Upper lobe of left lung (tissue), 6 donors: ENCODE results near the gene GPR146. TPM values are rescaled to one million over a fixed set of nuclear protein-coding genes. Genes with fewer than 3 reads are reported as not detected.
"Not testable (repeated sequence)": the region's sequence is repeated elsewhere in the genome, so short reads cannot be mapped to it uniquely, and the experiment has no call there.

ENCODE experiments used
- ATAC-seq, 2 donors: fragments of 200-7000 bp; cut with Tn5 transposase; one replicate each; pipeline ENCODE4 v1.9.1; 2022; ENCODE audit warnings: mild to moderate bottlenecking in 2 of 2, moderate library complexity in 2 of 2; ENCODE audit not compliant: low FRiP score in 2 of 2
- DNase-seq, 2 donors: peaks; one replicate each; pipeline ENCODE4 v3.0.0-alpha.2; 2019 to 2020
- H3K27ac ChIP-seq, 4 donors: fragments of 200-600 bp; sonication (generic); one replicate each; pipeline ENCODE4 v1.5.1; 2016 to 2019
- H3K27me3 ChIP-seq, 4 donors: fragments of 200-600 bp; sonication (generic); one replicate each; pipeline ENCODE4 v1.5.1; 2017 to 2019
- H3K36me3 ChIP-seq, 4 donors: fragments of 200-600 bp; sonication (generic); one replicate each; pipeline ENCODE4 v1.5.1; 2016 to 2019
- H3K4me1 ChIP-seq, 4 donors: fragments of 200-600 bp; sonication (generic); one replicate each; pipeline ENCODE4 v1.5.1; 2018 to 2019
- H3K4me3 ChIP-seq, 4 donors: fragments of 200-600 bp; sonication (generic); one replicate each; pipeline ENCODE4 v1.5.1; 2017 to 2019; ENCODE audit warnings: mild to moderate bottlenecking in 2 of 4, moderate library complexity in 1 of 4
- H3K9me3 ChIP-seq, 4 donors: fragments of 200-600 bp; sonication (generic); one replicate each; pipeline ENCODE4 v1.5.1; 2018 to 2019
- CTCF ChIP-seq, 6 experiments: fragments of 450-650 bp in 4 of 6; fragments of 200-600 bp in 2 of 6; sonication (generic) in 2 of 6; IDR thresholded peaks; one replicate each; pipeline ENCODE4 v1.5.1; 2016 to 2019; ENCODE audit warnings: antibody characterized with exemption in 6 of 6
- EP300 ChIP-seq, 4 donors: sonication (generic); formaldehyde crosslinking; IDR thresholded peaks; one replicate each; pipeline ENCODE4 v1.5.1; 2017; ENCODE audit warnings: antibody characterized with exemption in 4 of 4, control low read depth in 2 of 4
- POLR2A ChIP-seq, 4 donors: fragments of 450-650 bp; IDR thresholded peaks; one replicate each; pipeline ENCODE4 v1.5.1; 2016 to 2017; ENCODE audit warnings: antibody characterized with exemption in 4 of 4, mild to moderate bottlenecking in 2 of 4
- POLR2AphosphoS5 ChIP-seq, 2 donors: sonication (generic); formaldehyde crosslinking; IDR thresholded peaks; one replicate each; pipeline ENCODE4 v1.5.1; 2017; ENCODE audit warnings: antibody characterized with exemption in 2 of 2
- WGBS, 2 donors: methylation state at CpG; one replicate each; pipeline ENCODE4 v1.1.5; 2017 to 2018; 5-methylcytosine and 5-hydroxymethylcytosine counted together
- total RNA-seq, 6 donors: library from RNA; depleted of rRNA in 4 of 6; stranded (reverse); fragments of >200 nt in 4 of 6; gene quantifications; one replicate each; pipeline versions ENCODE4 v1.1.0 to v1.2.1, GENCODE V29; 2016 to 2021
- donor health status: DM: no; HTN: no; CAD: no; lungs with moderate emphysema.
- donor health status: DM: no; HTN: yes; CAD: no; lungs with severe emphysema.

GPR146 gene
- total RNA-seq, 6 donors from 2014 or later, result 11.2 to 32.8 (median 28.9) TPM

DNA sequence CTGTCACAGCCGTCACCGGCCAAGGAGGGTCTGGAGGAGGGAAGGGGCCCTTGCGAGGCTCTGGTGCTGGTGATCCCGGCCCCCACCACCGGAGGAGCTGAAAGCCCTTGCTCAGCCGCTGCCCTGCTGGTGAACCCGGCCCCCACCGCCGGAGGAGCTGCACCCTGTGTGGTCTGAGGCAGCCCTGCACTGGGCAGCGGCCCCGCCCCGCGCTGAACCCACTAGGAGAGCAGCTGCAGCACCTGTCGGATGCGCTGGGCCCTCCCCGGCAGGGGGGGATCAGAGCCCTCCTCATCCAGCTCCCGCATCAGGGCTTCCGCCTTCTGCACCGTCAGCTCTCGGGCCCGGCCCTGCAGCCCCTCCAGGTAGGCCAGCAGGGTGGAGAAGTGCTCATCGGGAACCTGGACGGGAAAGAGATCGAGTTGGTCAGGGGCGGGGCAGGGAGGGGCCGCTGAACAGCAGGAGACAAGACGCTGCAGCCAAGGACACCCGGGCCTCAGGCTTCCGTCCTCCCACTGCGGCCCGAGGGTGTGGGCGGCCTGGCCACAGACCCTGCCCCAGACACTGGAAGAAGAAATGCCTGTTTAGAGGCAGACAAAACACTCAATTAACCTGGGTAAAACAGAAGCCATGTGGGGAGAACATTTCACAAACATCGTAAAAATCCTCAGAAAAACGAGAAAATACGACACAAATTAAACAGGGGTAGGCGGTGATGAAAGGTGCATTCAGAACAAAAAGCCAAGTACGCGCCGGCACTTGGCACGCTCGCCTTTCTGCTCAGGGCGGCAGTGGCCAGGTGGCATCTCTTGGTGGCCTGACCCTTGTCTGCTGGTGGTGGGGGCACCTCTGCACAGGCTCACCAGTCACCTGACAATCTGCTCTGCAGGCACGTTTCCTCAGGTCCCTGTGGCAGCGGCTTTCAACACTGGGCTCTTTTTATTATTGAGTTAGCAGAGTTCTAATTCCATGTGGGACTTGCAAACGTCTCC is 46.6 kb upstream of the GPR146 start:
- DNase-seq (peak in 1 of 2 donors; percentile 83), ATAC-seq (no peak)
- Histone ChIP-seq H3K27ac (no peak overlapping the region), H3K9me3 (no peaks in the 10 kb centered on the region), H3K36me3 (peaks cover 0 to 38% (median 17%) of the 10 kb centered on the region in 4 donors), H3K27me3 (no peaks in the 10 kb centered on the region), H3K4me1 (peaks cover 0 to 8% (median 7%) of the 10 kb centered on the region in 4 donors), H3K4me3 (no peak overlapping the region)
- no peak for TF ChIP-seq POLR2A (IDR thresholded peaks at IDR 0.05)
- no peak for TF ChIP-seq POLR2AphosphoS5 (IDR thresholded peaks at IDR 0.05)
- TF ChIP-seq CTCF (IDR thresholded peaks at IDR 0.05), result no peak
- no peak for TF ChIP-seq EP300 (IDR thresholded peaks at IDR 0.05)
- WGBS, 2 donors, result 89% methylated on average over 31 to 42 of the region's 45 CpGs

DNA sequence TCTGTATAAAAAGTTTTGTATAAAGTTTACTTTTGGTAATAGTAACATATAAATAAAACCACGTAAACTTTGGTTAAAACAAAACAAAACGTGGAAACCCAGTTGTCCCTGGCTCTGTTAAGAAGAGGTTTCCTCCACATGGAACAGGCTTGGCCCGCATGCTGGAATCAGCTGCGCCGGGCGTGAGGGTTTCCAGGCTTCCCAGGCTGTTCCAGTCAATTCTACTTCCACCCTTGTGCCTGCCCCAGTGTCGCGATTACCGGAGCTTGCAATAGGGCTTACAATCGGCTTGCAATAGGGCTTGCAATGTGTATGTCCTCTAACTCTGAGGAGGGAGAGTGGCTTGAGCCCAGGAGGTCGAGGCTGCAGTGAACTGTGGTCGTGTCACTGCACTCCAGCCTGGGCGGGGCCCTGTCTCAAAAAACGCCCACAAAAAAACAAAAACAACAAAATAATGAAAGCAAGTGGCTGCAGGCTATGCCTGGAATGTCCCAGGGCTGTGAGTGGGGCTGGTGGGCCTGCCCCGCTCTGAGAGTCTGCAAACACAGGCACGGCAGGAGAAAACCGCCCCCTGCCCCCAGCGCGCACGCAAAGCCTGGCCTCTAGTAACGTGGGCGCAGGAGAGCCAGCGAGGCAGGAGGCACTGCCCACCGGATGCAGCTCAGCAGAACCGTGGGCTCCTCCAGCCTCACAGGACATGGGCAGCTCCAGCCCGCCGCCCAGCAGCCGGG is 45.0 kb upstream of the GPR146 start:
- Histone ChIP-seq H3K4me1 (no peaks in the 10 kb centered on the region), H3K4me3 (no peak overlapping the region), H3K9me3 (no peaks in the 10 kb centered on the region), H3K27me3 (no peaks in the 10 kb centered on the region), H3K36me3 (peaks cover 0 to 38% (median 20%) of the 10 kb centered on the region in 4 donors), H3K27ac (no peak overlapping the region)
- 89% methylated on average over 21 to 26 of the region's 28 CpGs for WGBS, 2 donors
- ATAC-seq (no peak), DNase-seq (peak in 1 of 2 donors; percentile 78)
- TF ChIP-seq POLR2AphosphoS5 (IDR thresholded peaks at IDR 0.05) (no peak), POLR2A (IDR thresholded peaks at IDR 0.05) (no peak), CTCF (IDR thresholded peaks at IDR 0.05) (no peak), EP300 (IDR thresholded peaks at IDR 0.05) (no peak)

DNA sequence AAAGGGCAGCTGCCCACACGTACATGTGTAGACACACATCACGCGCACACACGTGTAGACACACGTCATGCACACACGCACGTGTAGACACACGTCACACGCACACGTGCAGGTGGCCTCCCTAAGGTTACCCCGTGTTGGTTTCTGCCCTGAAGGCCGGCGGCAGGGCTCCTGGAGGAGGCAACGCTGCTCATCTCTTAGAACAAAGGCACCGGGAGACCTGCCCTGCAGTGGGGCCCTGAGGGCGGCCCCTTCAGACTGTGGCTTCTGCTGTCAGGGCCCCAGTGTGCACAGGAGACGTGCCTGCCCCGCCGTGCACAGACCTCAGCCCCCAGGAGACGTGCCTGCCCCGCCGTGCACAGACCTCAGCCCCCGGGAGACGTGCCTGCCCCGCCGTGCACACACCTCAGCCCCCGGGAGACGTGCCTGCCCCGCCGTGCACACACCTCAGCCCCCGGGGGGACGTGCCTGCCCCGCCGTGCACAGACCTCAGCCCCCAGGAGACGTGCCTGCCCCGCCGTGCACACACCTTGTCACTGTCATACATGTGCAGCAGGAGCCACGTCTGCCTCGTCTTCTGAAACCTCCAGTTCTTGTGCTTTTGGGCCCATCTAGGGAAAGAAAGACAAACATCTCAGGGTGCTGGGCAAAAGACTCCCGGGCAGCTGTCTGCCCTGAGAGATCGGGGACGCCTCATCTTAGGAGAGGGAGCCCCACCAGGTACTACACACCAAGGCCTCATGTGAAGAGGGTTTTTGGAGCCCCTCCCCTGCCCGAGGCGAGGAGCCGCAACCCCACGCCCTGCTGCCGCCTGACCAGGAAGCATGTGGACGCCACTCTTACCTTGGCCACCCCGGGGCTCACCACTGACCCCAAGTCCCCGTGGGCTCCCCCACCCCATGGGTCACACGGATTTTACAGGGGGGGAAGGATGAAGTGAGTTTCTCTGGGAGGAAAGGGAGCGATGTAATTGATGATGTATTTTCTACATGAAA is 44.1 kb upstream of the GPR146 start:
- DNase-seq (peak in 1 of 2 donors; percentile 61), ATAC-seq (peak in 1 of 2 donors; percentile 9)
- no peak overlapping the region for H3K27ac ChIP-seq
- TF ChIP-seq POLR2A (IDR thresholded peaks at IDR 0.05), result no peak
- no peak for TF ChIP-seq POLR2AphosphoS5 (IDR thresholded peaks at IDR 0.05)
- TF ChIP-seq CTCF (IDR thresholded peaks at IDR 0.05), result no peak
- TF ChIP-seq EP300 (IDR thresholded peaks at IDR 0.05), result no peak
- H3K4me3 ChIP-seq, result no peak overlapping the region
- WGBS, 2 donors, result 88 to 90% methylated on average over 24 to 47 of the region's 52 CpGs
- H3K36me3 ChIP-seq, result peaks cover 0 to 34% (median 20%) of the 10 kb centered on the region in 4 donors
- H3K9me3 ChIP-seq, result no peaks in the 10 kb centered on the region
- no peaks in the 10 kb centered on the region for H3K27me3 ChIP-seq
- no peaks in the 10 kb centered on the region for H3K4me1 ChIP-seq

GRCh38 chr7:1001069-1001770 is 43.1 kb upstream of the GPR146 start:
- WGBS, 2 donors, result 87 to 97% methylated on average over 5 to 9 of the region's 14 CpGs
- ATAC-seq, H3K27me3 ChIP-seq, H3K4me1 ChIP-seq, H3K4me3 ChIP-seq, H3K27ac ChIP-seq, H3K9me3 ChIP-seq: not testable (repeated sequence)
- peak in 1 of 2 donors; percentile 67 for DNase-seq
- H3K36me3 ChIP-seq, result peaks cover 0 to 27% (median 18%) of the 10 kb centered on the region in 4 donors

- H3K27ac ChIP-seq, H3K9me3 ChIP-seq, ATAC-seq, H3K4me3 ChIP-seq, H3K4me1 ChIP-seq, DNase-seq, H3K27me3 ChIP-seq: not testable (repeated sequence)
- peaks cover 0 to 26% (median 16%) of the 10 kb centered on the region in 4 donors for H3K36me3 ChIP-seq
- WGBS, 2 donors, result 84 to 100% methylated on average over 2 to 3 of the region's 4 CpGs
Measured at GRCh38 chr7:1002026-1002425, 42.3 kb upstream of the GPR146 start.

DNA sequence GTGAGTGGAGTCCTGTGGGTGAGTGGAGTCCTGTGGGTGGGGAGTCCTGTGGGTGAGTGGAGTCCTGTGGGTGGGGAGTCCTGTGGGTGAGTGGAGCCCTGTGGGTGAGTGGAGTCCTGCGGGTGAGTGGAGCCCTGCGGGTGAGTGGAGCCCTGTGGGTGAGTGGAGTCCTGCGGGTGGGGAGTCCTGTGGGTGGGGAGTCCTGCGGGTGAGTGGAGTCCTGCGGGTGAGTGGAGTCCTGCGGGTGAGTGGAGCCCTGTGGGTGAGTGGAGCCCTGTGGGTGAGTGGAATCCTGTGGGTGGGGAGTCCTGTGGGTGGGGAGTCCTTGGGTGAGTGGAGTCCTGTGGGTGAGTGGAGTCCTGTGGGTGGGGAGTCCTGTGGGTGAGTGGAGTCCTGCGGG is 41.9 kb upstream of the GPR146 start:
- not testable (repeated sequence) for H3K4me1 ChIP-seq, H3K4me3 ChIP-seq, ATAC-seq, H3K9me3 ChIP-seq, H3K27me3 ChIP-seq, H3K27ac ChIP-seq
- H3K36me3 ChIP-seq, result peaks cover 0 to 25% (median 16%) of the 10 kb centered on the region in 4 donors
- WGBS, 2 donors, result 67% methylated on average over 3 of the region's 7 CpGs; no CpG with 5 or more reads in 1 of the 2 donors
- peak in 1 of 2 donors; percentile 27 for DNase-seq
